Mucosa of stomach (tissue), 1 donor: ENCODE results near the gene PSTPIP2.
A peak's percentile ranks its signal among the peaks of the same experiment; 100 is the strongest.

Experiments
- H3K27me3 ChIP-seq: one replicate; pipeline ENCODE4 v1.7.0; 2013; ENCODE audit warnings: mild to moderate bottlenecking, low read length; ENCODE audit not compliant: control insufficient read depth, insufficient read depth
- H3K36me3 ChIP-seq: one replicate; pipeline ENCODE4 v1.7.0; 2013; ENCODE audit warnings: low read length; ENCODE audit not compliant: control insufficient read depth, insufficient read depth
- H3K4me1 ChIP-seq: one replicate; pipeline ENCODE4 v1.7.0; 2013; ENCODE audit warnings: mild to moderate bottlenecking, low read length; ENCODE audit not compliant: control insufficient read depth, insufficient read depth
- H3K4me3 ChIP-seq: one replicate; pipeline ENCODE4 v1.7.0; 2013; ENCODE audit warnings: low read length
- H3K9ac ChIP-seq: one replicate; pipeline ENCODE4 v1.7.0; 2013; ENCODE audit warnings: mild to moderate bottlenecking, low read length, moderate library complexity
- H3K9me3 ChIP-seq: one replicate; pipeline ENCODE4 v1.7.0; 2013; ENCODE audit warnings: mild to moderate bottlenecking, low read length, moderate library complexity; ENCODE audit not compliant: control insufficient read depth
- donor health status: Pancreatic carcinoma.

The PSTPIP2 gene

GRCh38 chr18:46071653-46072375 is at the start of gene PSTPIP2:
Gene PSTPIP2, minus strand, starts transcription at chr18:46072260. Its CDS starts 72 bp downstream, at chr18:46072188.
- Histone ChIP-seq H3K9ac (peak within 1 kb of the TSS; percentile 69), H3K9me3 (no peaks in the 10 kb centered on the region), H3K4me1 (peaks cover 5% of the 10 kb centered on the region), H3K36me3 (no peaks in the 10 kb centered on the region), H3K27me3 (peaks cover 9% of the 10 kb centered on the region), H3K4me3 (peak within 1 kb of the TSS; percentile 60)

- no peaks in the 10 kb centered on the region for H3K9me3 ChIP-seq
- H3K27me3 ChIP-seq = no peaks in the 10 kb centered on the region
- H3K4me3 ChIP-seq = no peak overlapping the region
- H3K9ac ChIP-seq = no peak overlapping the region
- H3K4me1 ChIP-seq = no peaks in the 10 kb centered on the region
- no peaks in the 10 kb centered on the region for H3K36me3 ChIP-seq
Measured at GRCh38 chr18:46113751-46114150, 41.7 kb upstream of the PSTPIP2 start.

GRCh38 chr18:46110406-46110805 is 38.3 kb upstream of the PSTPIP2 start:
- no peaks in the 10 kb centered on the region for H3K36me3 ChIP-seq
- no peaks in the 10 kb centered on the region for H3K9me3 ChIP-seq
- H3K4me1 ChIP-seq = no peaks in the 10 kb centered on the region

GRCh38 chr18:46109386-46109785 is 37.3 kb upstream of the PSTPIP2 start:
- no peak overlapping the region for H3K4me3 ChIP-seq
- H3K36me3 ChIP-seq = no peaks in the 10 kb centered on the region
- H3K9me3 ChIP-seq = no peaks in the 10 kb centered on the region
- H3K9ac ChIP-seq = no peak overlapping the region
- no peaks in the 10 kb centered on the region for H3K4me1 ChIP-seq
- no peaks in the 10 kb centered on the region for H3K27me3 ChIP-seq

More at GRCh38 chr18:46110406-46110805, 38.3 kb upstream of the PSTPIP2 start:
- Histone ChIP-seq H3K9ac (no peak overlapping the region), H3K4me3 (no peak overlapping the region), H3K27me3 (no peaks in the 10 kb centered on the region)

GRCh38 chr18:46104128-46104911 is 32.3 kb upstream of the PSTPIP2 start, which contains the start of gene HAUS1:
Gene HAUS1, plus strand, starts transcription at chr18:46104385. Its CDS starts 27 bp downstream, at chr18:46104412.
- Histone ChIP-seq H3K27me3 (no peaks in the 10 kb centered on the region), H3K9ac (peak within 1 kb of the TSS; percentile 71), H3K4me3 (peak within 1 kb of the TSS; percentile 80), H3K4me1 (no peaks in the 10 kb centered on the region), H3K36me3 (no peaks in the 10 kb centered on the region), H3K9me3 (no peaks in the 10 kb centered on the region)

GRCh38 chr18:46099463-46099862 is 27.4 kb upstream of the PSTPIP2 start:
- Histone ChIP-seq H3K9ac (no peak overlapping the region), H3K4me1 (peaks cover 3% of the 10 kb centered on the region), H3K9me3 (no peaks in the 10 kb centered on the region), H3K36me3 (no peaks in the 10 kb centered on the region), H3K4me3 (no peak overlapping the region), H3K27me3 (no peaks in the 10 kb centered on the region)

GRCh38 chr18:46098616-46098933 is 26.5 kb upstream of the PSTPIP2 start:
- Histone ChIP-seq H3K36me3 (no peaks in the 10 kb centered on the region), H3K4me3 (peak overlapping the region; percentile 96), H3K4me1 (peaks cover 3% of the 10 kb centered on the region), H3K9me3 (no peaks in the 10 kb centered on the region), H3K9ac (peak overlapping the region; percentile 97), H3K27me3 (no peaks in the 10 kb centered on the region)

GRCh38 chr18:46097801-46098615 is 25.9 kb upstream of the PSTPIP2 start, which contains the start of gene ATP5F1A:
Gene ATP5F1A, minus strand, starts transcription at chr18:46098296. Its CDS starts 65 bp downstream, at chr18:46098231.
- Histone ChIP-seq H3K36me3 (no peaks in the 10 kb centered on the region), H3K27me3 (no peaks in the 10 kb centered on the region), H3K4me3 (peak within 1 kb of the TSS; percentile 96), H3K9ac (peak within 1 kb of the TSS; percentile 97), H3K9me3 (no peaks in the 10 kb centered on the region), H3K4me1 (peaks cover 3% of the 10 kb centered on the region)

GRCh38 chr18:46097431-46097800 is 25.4 kb upstream of the PSTPIP2 start:
- Histone ChIP-seq H3K27me3 (no peaks in the 10 kb centered on the region), H3K4me1 (peaks cover 3% of the 10 kb centered on the region), H3K4me3 (peak overlapping the region; percentile 96), H3K36me3 (no peaks in the 10 kb centered on the region), H3K9me3 (no peaks in the 10 kb centered on the region), H3K9ac (peak overlapping the region; percentile 97)

GRCh38 chr18:46096651-46097300 is 24.7 kb upstream of the PSTPIP2 start:
- Histone ChIP-seq H3K4me3 (peak overlapping the region; percentile 96), H3K4me1 (peaks cover 3% of the 10 kb centered on the region), H3K9me3 (no peaks in the 10 kb centered on the region), H3K27me3 (no peaks in the 10 kb centered on the region), H3K9ac (peak overlapping the region; percentile 97), H3K36me3 (no peaks in the 10 kb centered on the region)

GRCh38 chr18:46095532-46095931 is 23.5 kb upstream of the PSTPIP2 start:
- Histone ChIP-seq H3K4me3 (no peak overlapping the region), H3K27me3 (no peaks in the 10 kb centered on the region), H3K9ac (no peak overlapping the region), H3K9me3 (no peaks in the 10 kb centered on the region), H3K4me1 (peaks cover 3% of the 10 kb centered on the region), H3K36me3 (no peaks in the 10 kb centered on the region)
